ENCODE results near the gene RRN3. TPM values are rescaled to one million over a fixed set of nuclear protein-coding genes. Genes with fewer than 3 reads are reported as not detected.
"Not testable (repeated sequence)": the region's sequence is repeated elsewhere in the genome, so short reads cannot be mapped to it uniquely, and the experiment has no call there.

RRN3 gene
- total and polyA plus RNA-seq, 8 donors: 7.0 to 60.2 (median 14.2) TPM

- H3K27me3 ChIP-seq; H3K4me3 ChIP-seq; DNase-seq; H3K9me3 ChIP-seq; intact Hi-C loops (cut with DNase I; ENCODE audit: low total_unique reads); H3K27ac ChIP-seq; H3K4me1 ChIP-seq: not testable (repeated sequence)
- peak in 2 of 7 experiments; percentile 18 to 44 for TF ChIP-seq CTCF (IDR thresholded peaks at IDR 0.05)
- TF ChIP-seq POLR2A (IDR thresholded peaks at IDR 0.05): peak in 1 of 4 donors; percentile 31
- WGBS, 5 donors: 60 to 67% (median 62%) methylated on average over 12 to 16 of the region's 16 CpGs
- H3K36me3 ChIP-seq: peaks cover 36 to 80% (median 75%) of the 10 kb centered on the region in 4 donors
Measured at GRCh38 chr16:15071916-15072769, 21.9 kb downstream of the RRN3 start.

GRCh38 chr16:15071013-15071412 lies 23.1 kb downstream of the RRN3 start:
- DNase-seq; intact Hi-C loops (cut with DNase I; ENCODE audit: low total_unique reads): not testable (repeated sequence)

GRCh38 chr16:15066690-15067089 lies 27.4 kb downstream of the RRN3 start:
- DNase-seq; intact Hi-C loops (cut with DNase I; ENCODE audit: low total_unique reads); H3K4me1 ChIP-seq; H3K27me3 ChIP-seq; H3K9me3 ChIP-seq; H3K27ac ChIP-seq; H3K4me3 ChIP-seq: not testable (repeated sequence)
- WGBS, 5 donors: 77 to 90% (median 86%) methylated on average over 5 to 8 of the region's 8 CpGs
- H3K36me3 ChIP-seq: peaks cover 37 to 80% (median 76%) of the 10 kb centered on the region in 4 donors

More at GRCh38 chr16:15071013-15071412, 23.1 kb downstream of the RRN3 start:
- H3K9me3 ChIP-seq, H3K27ac ChIP-seq, H3K27me3 ChIP-seq, H3K4me3 ChIP-seq, H3K4me1 ChIP-seq: not testable (repeated sequence)
- peaks cover 34 to 73% (median 70%) of the 10 kb centered on the region in 4 donors for H3K36me3 ChIP-seq
- WGBS, 5 donors: 83 to 94% (median 91%) methylated on average over 4 of the region's 4 CpGs

GRCh38 chr16:15065961-15066360 lies 28.1 kb downstream of the RRN3 start:
- H3K27ac ChIP-seq; DNase-seq; H3K4me1 ChIP-seq; H3K9me3 ChIP-seq; H3K4me3 ChIP-seq; H3K27me3 ChIP-seq; intact Hi-C loops (cut with DNase I; ENCODE audit: low total_unique reads): not testable (repeated sequence)
- H3K36me3 ChIP-seq: peaks cover 44 to 87% (median 81%) of the 10 kb centered on the region in 4 donors
- WGBS, 5 donors: 68 to 80% (median 73%) methylated on average over 1 to 4 of the region's 4 CpGs

GRCh38 chr16:15062085-15062810 lies 31.8 kb downstream of the RRN3 start:
- H3K4me3 ChIP-seq; intact Hi-C loops (cut with DNase I; ENCODE audit: low total_unique reads); DNase-seq; H3K27ac ChIP-seq; H3K9me3 ChIP-seq; H3K27me3 ChIP-seq: not testable (repeated sequence)
- 83 to 89% (median 86%) methylated on average over 8 of the region's 8 CpGs for WGBS, 5 donors
- Histone ChIP-seq H3K36me3 (peaks cover 41 to 85% (median 77%) of the 10 kb centered on the region in 4 donors), H3K4me1 (peaks cover 0 to 11% (median 6%) of the 10 kb centered on the region in 4 donors)

- no peak overlapping the region for H3K27ac ChIP-seq
- H3K36me3 ChIP-seq: peaks cover 30 to 58% (median 57%) of the 10 kb centered on the region in 4 donors
- H3K27me3 ChIP-seq: no peaks in the 10 kb centered on the region
- no peaks in the 10 kb centered on the region for H3K9me3 ChIP-seq
- H3K4me1 ChIP-seq: peaks cover 0 to 32% (median 28%) of the 10 kb centered on the region in 4 donors
- no peak for DNase-seq
- intact Hi-C loops (cut with DNase I; ENCODE audit: low total_unique reads): no loop called here
- H3K4me3 ChIP-seq: no peak overlapping the region
- WGBS, 5 donors: 63 to 83% (median 67%) methylated on average over 3 of the region's 3 CpGs
- no peak for TF ChIP-seq POLR2A (IDR thresholded peaks at IDR 0.05)
- no peak for TF ChIP-seq EP300 (IDR thresholded peaks at IDR 0.05)
- TF ChIP-seq POLR2AphosphoS5 (IDR thresholded peaks at IDR 0.05): no peak
- TF ChIP-seq CTCF (IDR thresholded peaks at IDR 0.05): no peak
Measured at GRCh38 chr16:15059324-15059723, 34.7 kb downstream of the RRN3 start.

Measured in stomach (tissue), 9 donors.